Testis (tissue), 3 donors: Measurements from ENCODE around the gene SDHAF2. TPM values are rescaled to one million over a fixed set of nuclear protein-coding genes. Genes with fewer than 3 reads are reported as not detected.
A peak's percentile ranks its signal among the peaks of the same experiment; 100 is the strongest.

Source experiments
- DNase-seq: peaks from one replicate; pipeline ENCODE4 v3.0.0-alpha.2; 2019
- H3K27ac ChIP-seq, 2 donors: fragments of 200-600 bp; sonication (generic); one replicate each; pipeline ENCODE4 v1.5.1; 2019
- H3K27me3 ChIP-seq: fragments of 200-600 bp; sonication (generic); one replicate; pipeline ENCODE4 v1.5.1; 2019
- H3K36me3 ChIP-seq: fragments of 200-600 bp; sonication (generic); one replicate; pipeline ENCODE4 v1.5.1; 2017; ENCODE audit warnings: low read depth; ENCODE audit errors: missing control alignments
- H3K4me1 ChIP-seq: fragments of 200-600 bp; sonication (generic); one replicate; pipeline ENCODE4 v1.5.1; 2019
- H3K4me3 ChIP-seq, 2 donors: fragments of 200-600 bp; sonication (generic); one replicate each; pipeline ENCODE4 v1.5.1; 2017 to 2019
- H3K9me3 ChIP-seq: fragments of 200-600 bp; sonication (generic); one replicate; pipeline ENCODE4 v1.5.1; 2017
- POLR2A ChIP-seq: fragments of 450-650 bp; IDR thresholded peaks from one replicate; pipeline ENCODE4 v1.6.1; 2017; ENCODE audit warnings: antibody characterized with exemption, mild to moderate bottlenecking, moderate library complexity
- WGBS, 2 donors: methylation state at CpG; one replicate each; pipeline ENCODE4 v1.1.5; 2018; 5-methylcytosine and 5-hydroxymethylcytosine counted together
- intact Hi-C: fragments of 100-400 bp; cut with DNase I; formaldehyde crosslinking; loops from one replicate; pipeline ENCODE4 v1.15.1; 2023; ENCODE audit warnings: low total_unique reads
- polyA plus RNA-seq: library from polyadenylated mRNA; stranded (reverse); fragments of 350-450 nt; fragmentation: Illumina TruSeq; extraction: RNeasy Lipid Tissue Mini Kit (QIAGEN cat#74804); gene quantifications from one replicate; pipeline ENCODE4 v1.2.3, GENCODE V29; 2014; ENCODE audit warnings: low read depth, low replicate concordance; ENCODE audit not compliant: insufficient read depth
- total RNA-seq, 2 donors: library from RNA; depleted of rRNA; stranded (reverse); fragments of >200 nt; gene quantifications; one replicate each; pipeline ENCODE4 v1.2.3, GENCODE V29; 2016
- TF ChIP-seq, protein P1 (sequence below), 3 experiments: fragments of 450-650 bp in 2 of 3; fragments of 200-600 bp in 1 of 3; sonication (generic) in 1 of 3; IDR thresholded peaks; one replicate each; pipeline ENCODE4 v1.5.1; 2016 to 2019; ENCODE audit warnings: antibody characterized with exemption in 3 of 3, mild to moderate bottlenecking in 2 of 3, moderate library complexity in 1 of 3

Gene SDHAF2
- total and polyA plus RNA-seq, 3 donors from 2014 or later = 46.8 to 85.4 (median 66.2) TPM

GRCh38 chr11:61486011-61486620 is 56.2 kb downstream of the SDHAF2 start:
- intact Hi-C loops = loop anchor here (10.0 kb wide), 1 partner anchor 149 kb away; no protein-coding TSS in a partner anchor
- DNase-seq = no peak
- TF ChIP-seq, protein P1, sequence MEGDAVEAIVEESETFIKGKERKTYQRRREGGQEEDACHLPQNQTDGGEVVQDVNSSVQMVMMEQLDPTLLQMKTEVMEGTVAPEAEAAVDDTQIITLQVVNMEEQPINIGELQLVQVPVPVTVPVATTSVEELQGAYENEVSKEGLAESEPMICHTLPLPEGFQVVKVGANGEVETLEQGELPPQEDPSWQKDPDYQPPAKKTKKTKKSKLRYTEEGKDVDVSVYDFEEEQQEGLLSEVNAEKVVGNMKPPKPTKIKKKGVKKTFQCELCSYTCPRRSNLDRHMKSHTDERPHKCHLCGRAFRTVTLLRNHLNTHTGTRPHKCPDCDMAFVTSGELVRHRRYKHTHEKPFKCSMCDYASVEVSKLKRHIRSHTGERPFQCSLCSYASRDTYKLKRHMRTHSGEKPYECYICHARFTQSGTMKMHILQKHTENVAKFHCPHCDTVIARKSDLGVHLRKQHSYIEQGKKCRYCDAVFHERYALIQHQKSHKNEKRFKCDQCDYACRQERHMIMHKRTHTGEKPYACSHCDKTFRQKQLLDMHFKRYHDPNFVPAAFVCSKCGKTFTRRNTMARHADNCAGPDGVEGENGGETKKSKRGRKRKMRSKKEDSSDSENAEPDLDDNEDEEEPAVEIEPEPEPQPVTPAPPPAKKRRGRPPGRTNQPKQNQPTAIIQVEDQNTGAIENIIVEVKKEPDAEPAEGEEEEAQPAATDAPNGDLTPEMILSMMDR (IDR thresholded peaks at IDR 0.05) = no peak
- TF ChIP-seq POLR2A = no peak
- WGBS, 2 donors = 92 to 96% methylated on average over 4 to 6 of the region's 6 CpGs
- Histone ChIP-seq H3K9me3 (no peaks in the 10 kb centered on the region), H3K27ac (no peak overlapping the region), H3K36me3 (no peaks in the 10 kb centered on the region), H3K4me1 (peaks cover 28% of the 10 kb centered on the region), H3K4me3 (no peak overlapping the region), H3K27me3 (no peaks in the 10 kb centered on the region)

- H3K27ac ChIP-seq = no peak overlapping the region
- no peaks in the 10 kb centered on the region for H3K9me3 ChIP-seq
- intact Hi-C loops = loop anchor here (10.0 kb wide), 1 partner anchor 148 kb away; no protein-coding TSS in a partner anchor
- no peak for DNase-seq
- H3K4me1 ChIP-seq = peaks cover 28% of the 10 kb centered on the region
- TF ChIP-seq, protein P1 (IDR thresholded peaks at IDR 0.05) = no peak
- TF ChIP-seq POLR2A = no peak
- WGBS, 2 donors = 92 to 94% methylated on average over 5 of the region's 5 CpGs
- H3K36me3 ChIP-seq = no peaks in the 10 kb centered on the region
- H3K27me3 ChIP-seq = no peaks in the 10 kb centered on the region
- no peak overlapping the region for H3K4me3 ChIP-seq
Measured at GRCh38 chr11:61486779-61487178, 56.9 kb downstream of the SDHAF2 start.

DNA sequence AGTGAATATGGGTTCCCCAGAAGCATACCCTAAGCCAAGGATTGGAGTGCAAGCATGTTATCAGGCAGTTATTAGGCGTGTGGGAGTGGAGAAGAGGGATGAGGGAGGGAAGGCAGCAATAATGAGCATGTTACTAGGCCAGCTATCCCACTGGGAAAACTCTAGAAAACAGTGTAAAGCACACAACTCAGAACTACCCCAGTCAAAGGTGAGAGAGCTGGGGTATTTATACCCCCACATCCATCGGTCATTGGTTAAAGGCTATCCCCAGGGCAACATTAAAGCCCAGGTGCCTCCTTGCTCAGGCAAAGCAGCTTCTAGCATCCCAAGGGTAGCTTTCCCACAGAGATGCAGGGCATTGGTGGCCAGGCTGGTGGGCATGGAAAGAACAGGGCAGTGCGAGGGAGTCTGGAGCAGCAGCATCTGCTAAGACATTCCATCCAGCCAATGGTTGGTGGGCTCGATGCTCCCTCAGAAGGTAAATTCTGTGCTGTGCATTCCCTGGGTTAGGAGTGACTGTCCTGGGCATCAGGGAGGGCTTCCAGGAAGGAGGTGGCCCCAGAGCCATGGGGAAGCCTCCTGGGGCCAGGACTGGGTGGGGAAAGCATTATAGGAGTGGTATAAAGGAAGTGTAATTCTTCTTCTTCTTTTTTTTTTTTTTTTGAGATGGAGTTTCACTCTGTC is 57.6 kb downstream of the SDHAF2 start:
- no peak overlapping the region for H3K27ac ChIP-seq
- no peaks in the 10 kb centered on the region for H3K9me3 ChIP-seq
- TF ChIP-seq POLR2A = no peak
- TF ChIP-seq, protein P1 (IDR thresholded peaks at IDR 0.05) = no peak
- H3K27me3 ChIP-seq = no peaks in the 10 kb centered on the region
- intact Hi-C loops = loop anchor here (10.0 kb wide), 1 partner anchor 147 kb away; no protein-coding TSS in a partner anchor
- H3K4me3 ChIP-seq = no peak overlapping the region
- no peaks in the 10 kb centered on the region for H3K36me3 ChIP-seq
- DNase-seq = no peak
- peaks cover 28% of the 10 kb centered on the region for H3K4me1 ChIP-seq
- 84 to 86% methylated on average over 4 of the region's 4 CpGs for WGBS, 2 donors

DNA sequence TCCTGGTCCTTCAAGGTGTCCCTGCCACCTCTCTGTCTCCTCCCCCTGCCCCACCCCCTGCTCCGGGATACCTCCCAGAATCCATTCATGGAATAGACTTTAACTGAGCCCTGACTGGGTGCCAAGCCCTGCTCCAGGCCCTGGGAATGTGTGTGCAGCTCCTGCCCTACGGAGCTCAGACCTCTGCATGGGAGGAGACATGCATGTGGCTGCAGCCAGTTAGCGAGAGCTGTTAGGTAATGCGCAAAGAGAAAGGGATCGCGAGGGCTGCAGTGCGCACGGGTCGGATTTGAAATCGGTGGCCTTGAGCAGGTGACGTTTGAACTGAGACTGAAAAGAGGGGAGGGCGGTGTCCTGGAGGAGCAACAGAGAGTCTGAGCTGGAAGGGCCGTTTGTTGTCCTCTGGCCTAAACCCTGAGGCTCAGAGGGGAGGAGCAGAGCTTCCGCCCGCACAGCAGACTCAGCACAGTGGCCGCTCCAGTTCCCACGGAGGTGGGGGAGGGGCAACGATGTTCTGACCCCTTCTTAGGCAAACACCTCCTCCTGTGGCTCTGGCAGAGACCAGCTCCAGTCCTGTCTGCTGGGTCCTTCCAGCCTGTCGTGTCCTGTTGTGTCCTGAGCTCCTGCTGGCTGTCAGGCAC is 58.8 kb downstream of the SDHAF2 start:
- peak; percentile 69 for DNase-seq
- WGBS, 2 donors = 10 to 11% methylated on average over 18 to 19 of the region's 19 CpGs
- Histone ChIP-seq H3K4me1 (peaks cover 28% of the 10 kb centered on the region), H3K27ac (peak overlapping the region in 1 of 2 donors; percentile 44), H3K27me3 (no peaks in the 10 kb centered on the region), H3K4me3 (peak overlapping the region in 1 of 2 donors; percentile 8), H3K36me3 (no peaks in the 10 kb centered on the region), H3K9me3 (no peaks in the 10 kb centered on the region)
- TF ChIP-seq, protein P1 (IDR thresholded peaks at IDR 0.05) = no peak
- TF ChIP-seq POLR2A = no peak
- intact Hi-C loops = loop anchor here (10.0 kb wide), 1 partner anchor 146 kb away; no protein-coding TSS in a partner anchor
